T47D (cell line): ENCODE results near the gene TLR7.

Experiments used
- DNase-seq, 2 experiments: peaks; one replicate each; pipeline versions ENCODE4 v3.0.0 to v3.0.0-alpha.2; 2011 to 2012; ENCODE audit warnings: low read depth in 1 of 2, low spot score in 1 of 2
- JUND ChIP-seq: IDR thresholded peaks from 2 replicates; pipeline ENCODE4 v1.6.1; 2012; ENCODE audit warnings: low read depth
- in situ Hi-C: cut with HindIII; loops from 2 replicates; pipeline ENCODE4 v1.10.0; 2016; ENCODE audit warnings: low sequenced_read_pairs, low pct_unique_long_range_greater_than_20kb

TLR7 gene

GRCh38 chrX:12920990-12921389 is 54.1 kb downstream of the TLR7 start:
- TF ChIP-seq JUND: no peak
- in situ Hi-C loops: no loop called here
- no peak for DNase-seq

- no peak for DNase-seq
These were observed 55.2 kb downstream of the TLR7 start for GRCh38 chrX:12921886-12922598.

GRCh38 chrX:12922599-12922919 is 55.7 kb downstream of the TLR7 start:
- in situ Hi-C loops: no loop called here
- TF ChIP-seq JUND: no peak
- no peak for DNase-seq

More at GRCh38 chrX:12921886-12922598, 55.2 kb downstream of the TLR7 start:
- in situ Hi-C loops: no loop called here
- TF ChIP-seq JUND: no peak

- in situ Hi-C loops: no loop called here
- no peak for DNase-seq
- TF ChIP-seq JUND: no peak
These were observed 62.8 kb downstream of the TLR7 start for GRCh38 chrX:12929701-12930100.

GRCh38 chrX:12930150-12930549 is 63.3 kb downstream of the TLR7 start:
- in situ Hi-C loops: no loop called here
- no peak for DNase-seq
- TF ChIP-seq JUND: no peak

GRCh38 chrX:12932244-12932643 is 65.4 kb downstream of the TLR7 start:
- TF ChIP-seq JUND: no peak
- in situ Hi-C loops: no loop called here
- DNase-seq: no peak

- in situ Hi-C loops: no loop called here
- no peak for DNase-seq
- TF ChIP-seq JUND: no peak
These were observed 68.0 kb downstream of the TLR7 start for GRCh38 chrX:12934850-12935249.

- in situ Hi-C loops: no loop called here
- DNase-seq: no peak
- no peak for TF ChIP-seq JUND
These were observed 70.1 kb downstream of the TLR7 start for GRCh38 chrX:12936947-12937346.
